SU-DHL-6 (cell line): Measurements from ENCODE around the gene POLG.

Experiments used
- H2AFZ ChIP-seq: fragments of 200-600 bp; sonication (generic); 2 replicates; pipeline ENCODE4 v1.6.1; 2014; ENCODE audit warnings: low read depth, mild to moderate bottlenecking, moderate library complexity, mixed read lengths, antibody characterized with exemption, low read length; ENCODE audit not compliant: severe bottlenecking
- H3F3A ChIP-seq: fragments of 200-600 bp; shearing (Covaris generic); 2 replicates; pipeline ENCODE4 v1.6.0; 2016; ENCODE audit warnings: antibody characterized with exemption, mild to moderate bottlenecking; ENCODE audit not compliant: insufficient read depth
- H3K27ac ChIP-seq: fragments of 200-600 bp; sonication (generic); 2 replicates; pipeline ENCODE4 v1.5.1; 2016; ENCODE audit warnings: low read depth, mild to moderate bottlenecking, low read length, moderate library complexity, mixed read lengths
- H3K27me3 ChIP-seq: fragments of 200-600 bp; sonication (generic), shearing (Covaris generic); 2 replicates; pipeline ENCODE4 v1.6.0; 2014; ENCODE audit warnings: mild to moderate bottlenecking, low read length
- H3K36me3 ChIP-seq: fragments of 200-600 bp; sonication (generic); 2 replicates; pipeline ENCODE4 v1.6.1; 2014; ENCODE audit warnings: mild to moderate bottlenecking, low read length, mixed read lengths
- H3K4me2 ChIP-seq: fragments of 300-600, 200-600 bp; shearing (Covaris generic), sonication (generic); 2 replicates; pipeline ENCODE4 v1.6.0; 2014; ENCODE audit warnings: low read length, low read depth, mild to moderate bottlenecking; ENCODE audit not compliant: poor library complexity, severe bottlenecking
- H3K4me3 ChIP-seq: fragments of 200-600 bp; sonication (generic); 2 replicates; pipeline ENCODE4 v1.5.1; 2014; ENCODE audit warnings: antibody characterized with exemption, low read length, mild to moderate bottlenecking, mixed read lengths; ENCODE audit not compliant: insufficient read depth, poor library complexity, severe bottlenecking
- H3K79me2 ChIP-seq: fragments of 200-600 bp; sonication (generic); 2 replicates; pipeline ENCODE4 v1.6.1; 2014; ENCODE audit warnings: mild to moderate bottlenecking, low read length, moderate library complexity; ENCODE audit not compliant: insufficient read depth
- H3K9ac ChIP-seq: fragments of 200-600 bp; sonication (generic); 2 replicates; pipeline ENCODE4 v1.7.0; 2014; ENCODE audit warnings: mild to moderate bottlenecking, low read length
- H3K9me2 ChIP-seq: fragments of 200-600 bp; sonication (generic); replicated peaks from 2 replicates; pipeline ENCODE4 v1.6.1; 2014; ENCODE audit warnings: low read length; ENCODE audit not compliant: insufficient read depth
- H3K9me3 ChIP-seq: fragments of 200-600 bp; sonication (generic); 2 replicates; pipeline ENCODE4 v1.6.1; 2014; ENCODE audit warnings: low read length, mixed read lengths; ENCODE audit not compliant: insufficient read depth
- H4K20me1 ChIP-seq: fragments of 200-600 bp; sonication (generic); 2 replicates; pipeline ENCODE4 v1.6.1; 2014; ENCODE audit warnings: low read depth, mild to moderate bottlenecking, antibody characterized with exemption, low read length, moderate library complexity, mixed read lengths
- CTCF ChIP-seq: fragments of 200-600 bp; sonication (generic); IDR thresholded peaks from one replicate; pipeline ENCODE4 v1.5.1; 2017; ENCODE audit warnings: antibody characterized with exemption, mild to moderate bottlenecking, low read length, moderate library complexity; ENCODE audit not compliant: insufficient read depth, poor library complexity, severe bottlenecking
- EZH2phosphoT487 ChIP-seq: fragments of 200-600 bp; sonication (generic), shearing (Covaris generic); conservative IDR thresholded peaks from 2 replicates; pipeline ENCODE4 v1.6.1; 2018; ENCODE audit warnings: mild to moderate bottlenecking, antibody characterized with exemption, low read length, moderate library complexity, mixed read lengths

The POLG gene

DNA sequence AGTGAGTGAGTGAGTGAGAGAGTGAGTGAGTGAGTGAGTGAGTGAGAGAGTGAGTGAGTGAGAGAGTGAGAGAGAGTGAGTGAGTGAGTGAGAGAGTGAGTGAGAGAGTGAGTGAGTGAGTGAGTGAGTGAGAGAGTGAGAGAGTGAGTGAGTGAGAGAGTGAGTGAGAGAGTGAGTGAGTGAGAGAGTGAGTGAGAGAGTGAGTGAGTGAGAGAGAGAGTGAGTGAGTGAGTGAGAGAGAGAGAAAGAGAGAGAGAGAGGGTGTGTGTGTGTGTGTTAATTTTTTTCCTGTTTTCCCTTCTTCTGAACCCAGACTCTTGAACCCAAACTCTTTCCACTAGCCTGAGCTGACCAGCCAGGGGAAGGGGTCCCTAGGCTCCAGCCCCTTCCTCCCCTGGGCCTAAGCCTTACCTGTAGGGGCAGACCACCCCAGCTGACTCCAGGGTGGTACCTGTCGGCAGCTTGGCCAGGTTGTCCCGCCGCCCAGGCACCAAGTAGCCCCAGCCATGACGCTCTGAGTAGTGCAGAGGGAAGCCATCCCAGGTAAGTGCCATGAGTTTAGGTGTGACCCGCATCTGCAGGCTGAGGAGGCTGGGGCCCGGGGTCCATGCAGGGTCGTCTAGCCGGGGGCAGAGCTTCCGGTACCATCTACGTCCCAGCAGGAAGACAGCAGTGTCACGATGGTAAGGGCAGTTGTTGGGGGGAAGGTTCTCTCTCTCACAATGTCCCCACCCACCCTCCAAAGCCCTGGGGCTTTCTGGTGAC lies 9.4 kb downstream of the POLG start:
- TF ChIP-seq CTCF, result no peak
- no peak for TF ChIP-seq EZH2phosphoT487
- H4K20me1 ChIP-seq, result peaks cover 6% of the 10 kb centered on the region; the same call in 1 of the 2 replicates
- no peaks in the 10 kb centered on the region for H3K27me3 ChIP-seq
- no peaks in the 10 kb centered on the region for H3K9me2 ChIP-seq
- peaks cover 2% of the 10 kb centered on the region for H3F3A ChIP-seq
- no peak overlapping the region for H3K4me3 ChIP-seq
- H3K9ac ChIP-seq, result no peak overlapping the region
- peaks cover 2% of the 10 kb centered on the region; the same call in 1 of the 2 replicates for H3K36me3 ChIP-seq
- H3K4me2 ChIP-seq, result no peak overlapping the region
- H2AFZ ChIP-seq, result no peak overlapping the region
- no peak overlapping the region for H3K27ac ChIP-seq
- no peaks in the 10 kb centered on the region; the same call in 1 of the 2 replicates for H3K79me2 ChIP-seq
- H3K9me3 ChIP-seq, result no peaks in the 10 kb centered on the region

GRCh38 chr15:89323825-89324224 lies 10.8 kb downstream of the POLG start:
- no peaks in the 10 kb centered on the region; the same call in 1 of the 2 replicates for H3K79me2 ChIP-seq
- no peaks in the 10 kb centered on the region for H3K9me2 ChIP-seq
- no peak overlapping the region for H3K27ac ChIP-seq
- no peaks in the 10 kb centered on the region for H3K27me3 ChIP-seq
- peaks cover 6% of the 10 kb centered on the region; the same call in 1 of the 2 replicates for H4K20me1 ChIP-seq
- TF ChIP-seq EZH2phosphoT487 (no peak), CTCF (no peak)
- H3F3A ChIP-seq, result peaks cover 10% of the 10 kb centered on the region
- H2AFZ ChIP-seq, result no peak overlapping the region
- no peak overlapping the region for H3K9ac ChIP-seq
- H3K4me2 ChIP-seq, result no peak overlapping the region
- no peak overlapping the region for H3K4me3 ChIP-seq
- H3K36me3 ChIP-seq, result peaks cover 2% of the 10 kb centered on the region; the same call in 1 of the 2 replicates
- H3K9me3 ChIP-seq, result no peaks in the 10 kb centered on the region

DNA sequence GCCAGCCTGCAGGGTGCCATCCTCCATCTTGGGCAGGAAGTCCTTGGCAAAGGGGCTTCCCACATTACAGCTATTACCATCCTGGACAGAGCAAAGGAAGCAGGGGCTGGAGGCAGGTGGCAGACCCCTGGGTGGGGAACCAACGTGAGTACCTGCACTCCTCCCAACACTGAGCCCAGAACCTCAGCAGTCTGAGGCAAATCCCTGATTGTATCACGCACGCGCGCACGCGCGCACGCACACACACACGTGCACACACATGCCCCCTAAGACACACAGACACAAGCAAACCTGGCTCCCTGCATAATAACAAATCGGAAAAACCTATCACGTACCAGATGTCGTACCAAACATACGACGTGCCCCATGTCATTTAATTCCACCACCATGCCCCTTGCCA lies 11.8 kb downstream of the POLG start:
- no peak overlapping the region for H3K9ac ChIP-seq
- no peak overlapping the region for H3K4me3 ChIP-seq
- TF ChIP-seq EZH2phosphoT487, result no peak
- TF ChIP-seq CTCF, result no peak
- no peak overlapping the region for H3K4me2 ChIP-seq
- no peak overlapping the region for H2AFZ ChIP-seq
- no peaks in the 10 kb centered on the region for H3K9me3 ChIP-seq
- peaks cover 5% of the 10 kb centered on the region; the same call in 1 of the 2 replicates for H4K20me1 ChIP-seq
- no peak overlapping the region for H3K27ac ChIP-seq
- no peaks in the 10 kb centered on the region for H3K9me2 ChIP-seq
- H3K27me3 ChIP-seq, result no peaks in the 10 kb centered on the region
- peaks cover 7% of the 10 kb centered on the region; the same call in 1 of the 2 replicates for H3K36me3 ChIP-seq
- peaks cover 16% of the 10 kb centered on the region for H3F3A ChIP-seq
- H3K79me2 ChIP-seq, result no peaks in the 10 kb centered on the region
